ENCODE results near the gene CCER1.
"Not testable (repeated sequence)": the region's sequence is repeated elsewhere in the genome, so short reads cannot be mapped to it uniquely, and the experiment has no call there.

CCER1 gene, protein sequence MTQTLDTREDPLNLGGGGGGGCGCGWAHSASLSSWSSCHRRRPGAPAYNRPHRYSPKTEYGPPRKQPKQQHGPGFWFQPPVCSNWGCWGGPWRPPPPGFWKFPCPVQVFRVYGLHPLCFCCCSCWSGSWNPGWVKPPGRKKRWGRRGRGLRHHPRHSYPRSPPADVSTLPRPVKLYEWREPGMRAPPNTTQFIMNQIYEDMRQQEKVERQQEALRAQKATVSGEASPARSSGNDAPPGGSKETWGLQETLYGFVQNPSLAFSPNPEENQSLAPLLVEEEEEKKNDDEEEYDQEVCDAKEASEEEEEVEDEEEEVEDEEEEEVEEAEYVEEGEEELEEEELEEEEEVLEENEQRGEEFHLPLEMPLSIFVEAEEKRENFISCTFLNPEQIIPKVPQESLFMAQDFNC

DNA sequence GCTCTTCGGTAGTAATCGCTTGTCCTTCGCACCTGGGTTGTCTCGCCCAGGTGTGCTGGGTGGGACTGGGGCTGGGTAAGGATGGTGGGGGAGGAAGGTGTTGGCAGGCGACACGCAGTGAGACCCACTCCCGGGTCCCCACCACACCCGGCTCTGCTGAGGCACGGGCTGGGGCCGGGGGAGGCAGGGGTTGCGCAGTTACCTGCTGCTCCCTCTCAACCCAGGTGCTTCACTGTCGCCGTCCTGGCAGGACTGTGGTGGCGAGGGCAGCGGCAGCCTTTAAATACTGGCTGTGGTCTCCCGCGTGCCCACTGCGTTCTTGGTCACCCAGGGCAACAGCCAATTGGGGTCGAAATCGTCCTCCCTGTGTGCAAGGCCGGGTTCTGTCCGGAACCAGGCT is at the start of gene CCER1:
TSS of gene CCER1 (minus strand) at position 256 of the 400 bp plus-strand sequence. CDS start 434 bp downstream, outside the sequence.
- no peak for DNase-seq (ENCODE audit: low read depth in 2 of 2)

DNA sequence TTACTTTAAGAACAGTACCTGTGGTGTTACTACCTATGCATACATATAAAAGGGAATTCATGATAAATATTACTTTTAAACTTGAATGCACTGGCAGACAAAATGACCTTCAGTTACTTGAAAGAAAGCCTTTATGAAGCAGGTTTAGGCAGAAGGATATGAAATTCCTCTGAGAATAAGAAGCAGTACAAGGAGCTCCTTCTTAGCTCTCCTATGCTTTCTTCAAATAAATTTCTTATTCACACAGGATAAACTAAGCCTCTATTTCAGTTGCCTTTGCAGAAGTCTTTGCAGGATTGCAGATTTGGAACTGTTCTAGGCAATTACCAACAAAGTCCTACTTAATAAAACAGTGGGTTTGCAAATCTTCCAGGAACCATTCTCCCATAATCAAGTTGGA is 48.8 kb upstream of the CCER1 start:
- DNase-seq (ENCODE audit: low read depth in 2 of 2), result no peak

GRCh38 chr12:91001306-91001705 is 46.3 kb upstream of the CCER1 start:
- DNase-seq (ENCODE audit: low read depth in 2 of 2), result no peak

DNA sequence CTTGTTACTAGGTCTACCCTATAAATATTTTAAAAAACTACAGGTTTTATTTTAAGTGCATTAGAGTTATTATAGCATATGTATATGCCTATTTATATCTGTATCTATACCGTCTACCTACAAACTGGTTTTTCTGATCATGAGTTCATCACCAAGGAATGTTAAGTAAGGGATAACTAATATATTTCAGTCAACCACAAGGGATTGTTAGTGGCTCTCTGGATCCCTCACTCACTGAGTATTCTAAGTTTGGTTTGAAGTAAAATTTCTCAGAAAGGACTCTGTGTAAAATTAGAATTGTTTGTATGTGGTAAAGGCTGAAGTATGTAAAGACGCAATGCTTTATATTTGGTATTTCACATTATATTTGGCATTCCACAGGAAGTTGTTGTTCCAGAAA is 45.0 kb upstream of the CCER1 start:
- DNase-seq (ENCODE audit: low read depth in 2 of 2), result no peak

GRCh38 chr12:90999527-90999926 is 44.6 kb upstream of the CCER1 start:
- DNase-seq (ENCODE audit: low read depth in 2 of 2), result no peak

DNA sequence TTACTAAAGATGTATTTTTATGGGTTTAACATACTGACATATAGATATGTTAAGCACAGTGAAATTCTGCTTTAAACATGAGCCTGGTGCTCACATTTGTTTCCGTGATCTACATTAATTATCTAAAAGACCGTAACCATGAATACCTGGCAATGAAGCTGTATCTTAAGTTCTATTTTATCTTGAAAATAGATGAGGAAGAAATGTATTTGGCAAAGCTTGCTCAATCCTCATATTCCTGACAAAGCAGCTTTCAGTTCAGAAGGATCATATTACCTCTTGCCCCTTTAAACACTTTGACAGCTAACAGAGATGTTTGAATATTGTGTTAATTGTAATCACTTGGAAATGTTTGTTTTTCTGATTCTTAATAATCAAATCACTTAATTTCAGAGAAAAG is 40.0 kb upstream of the CCER1 start:
- no peak for DNase-seq (ENCODE audit: low read depth in 2 of 2)

DNA sequence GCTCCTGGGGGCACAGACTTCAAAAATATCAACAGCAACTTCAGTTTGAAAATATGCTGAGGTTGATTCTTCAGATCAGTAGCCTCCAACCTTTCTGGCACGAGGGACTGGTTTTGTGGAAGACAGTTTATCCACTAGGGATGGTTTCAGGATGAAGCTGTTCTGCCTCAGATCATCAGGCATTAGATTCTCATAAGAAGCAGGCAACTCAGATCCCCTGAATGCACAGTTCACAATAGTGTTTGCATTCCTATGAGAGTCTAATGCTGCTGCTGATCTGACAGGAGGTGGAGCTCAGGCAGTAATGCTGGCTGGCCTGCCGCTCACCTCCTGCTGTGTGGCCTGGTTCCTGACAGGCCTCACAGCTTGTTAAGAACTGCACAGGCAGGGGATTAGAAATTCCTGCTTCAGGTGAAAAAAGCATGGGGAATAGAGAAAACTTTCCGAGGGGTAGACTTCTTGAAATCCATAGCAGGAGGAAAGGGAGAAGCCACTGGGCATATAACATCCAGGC is 37.0 kb upstream of the CCER1 start:
- DNase-seq (ENCODE audit: low read depth in 2 of 2), result no peak

GRCh38 chr12:90990611-90991010 is 35.6 kb upstream of the CCER1 start:
- DNase-seq (ENCODE audit: low read depth in 2 of 2), result no peak

DNA sequence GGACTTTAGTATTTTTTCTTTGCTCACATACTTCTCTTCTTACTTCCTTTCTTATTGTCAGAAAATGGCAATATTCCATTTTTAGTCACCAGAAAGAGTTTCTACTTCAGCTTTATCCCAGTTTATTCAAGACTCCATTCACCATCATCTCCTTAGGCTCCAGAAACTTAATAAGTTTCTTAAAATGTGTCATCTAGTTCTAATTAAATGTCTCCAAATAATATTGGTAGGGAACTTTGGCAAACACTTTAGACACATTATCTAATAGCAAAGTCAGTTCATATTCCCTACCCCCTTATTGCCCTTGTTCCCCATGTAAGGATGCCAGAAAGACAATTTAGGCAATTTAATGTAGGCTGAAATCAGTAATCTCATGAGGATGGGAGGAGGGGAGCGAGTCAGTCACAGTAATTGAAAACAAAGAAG is 34.7 kb upstream of the CCER1 start:
- DNase-seq (ENCODE audit: low read depth in 2 of 2), result no peak

DNA sequence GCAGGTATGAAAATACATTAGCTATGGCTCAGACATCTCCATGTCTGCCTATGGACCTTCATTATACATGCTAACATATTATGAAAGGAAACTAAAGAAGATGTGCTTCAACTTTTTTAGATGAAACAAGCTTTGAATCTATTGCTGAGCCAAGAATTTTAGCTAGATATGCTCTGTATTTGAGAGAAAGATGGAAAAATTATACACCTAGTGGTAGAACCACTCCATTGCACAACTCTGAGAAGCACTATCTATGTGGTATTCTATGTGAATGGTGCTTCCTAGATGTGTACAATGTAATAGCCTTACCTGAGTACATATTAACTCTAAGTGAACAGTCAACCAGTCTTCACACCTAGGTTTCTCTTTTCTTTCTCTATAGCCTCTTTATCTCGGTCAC is 32.5 kb upstream of the CCER1 start:
- no peak for DNase-seq (ENCODE audit: low read depth in 2 of 2)

- no peak for DNase-seq (ENCODE audit: low read depth in 2 of 2)
Observed at GRCh38 chr12:90987101-90987500, 32.1 kb upstream of the CCER1 start.

GRCh38 chr12:90985331-90985730 is 30.4 kb upstream of the CCER1 start:
- not testable (repeated sequence) for DNase-seq (ENCODE audit: low read depth in 2 of 2)

DNA sequence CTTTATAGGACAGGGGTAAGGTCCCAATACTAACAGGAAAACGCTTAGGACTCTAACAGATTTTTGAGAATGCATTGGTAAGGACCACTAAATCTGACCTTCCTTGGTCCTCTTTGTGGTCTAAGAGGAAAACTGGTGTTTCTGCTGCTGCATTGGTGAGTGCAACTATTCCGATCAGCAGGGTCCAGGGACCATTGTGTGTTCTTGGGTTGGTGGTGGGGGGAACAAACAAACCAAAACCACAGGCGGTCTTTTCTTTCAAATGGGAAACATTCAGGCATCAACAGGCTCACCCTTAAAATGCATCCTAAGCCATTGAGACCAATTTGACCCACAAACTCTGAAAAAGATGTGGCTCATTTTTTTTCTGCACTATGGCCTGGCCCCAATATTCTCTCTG is 29.1 kb upstream of the CCER1 start:
- DNase-seq (ENCODE audit: low read depth in 2 of 2), result no peak

DNA sequence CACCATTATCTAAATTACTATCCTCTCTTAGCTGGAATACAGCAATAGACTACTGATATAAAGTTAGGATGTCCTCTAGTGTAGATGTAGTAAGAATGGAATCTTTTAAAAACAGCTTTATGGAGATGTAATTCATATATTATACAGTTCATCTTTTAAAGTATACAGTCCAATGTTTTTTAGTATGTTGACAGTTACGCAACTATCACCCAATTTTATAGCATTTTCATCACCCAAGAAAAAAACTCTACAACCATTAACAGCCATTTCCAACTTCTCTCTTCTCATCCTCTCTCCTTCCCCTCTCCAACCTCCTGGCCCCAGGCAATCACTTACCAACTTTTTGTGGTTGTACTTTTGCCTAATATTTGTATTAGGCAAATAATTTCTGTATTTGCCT is 27.2 kb upstream of the CCER1 start:
- DNase-seq (ENCODE audit: low read depth in 2 of 2), result no peak

DNA sequence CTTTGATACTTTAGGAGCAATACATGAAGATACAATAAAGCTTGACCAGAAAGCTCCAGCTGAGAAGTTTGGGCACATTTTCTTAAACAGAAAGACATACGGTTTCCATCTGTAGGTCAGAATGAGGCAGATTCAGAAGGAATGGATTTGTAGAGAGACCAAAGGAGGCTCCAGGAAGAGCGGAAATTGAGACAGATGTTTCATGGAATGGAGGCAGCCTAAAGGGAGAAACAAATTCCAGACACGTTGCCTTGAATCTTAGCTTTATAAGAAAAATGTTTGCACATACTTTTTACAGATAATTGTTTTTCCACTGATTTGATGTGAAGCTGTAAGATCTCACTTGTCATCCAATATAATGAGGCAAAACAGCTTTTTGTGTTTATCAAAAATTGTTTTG is 25.0 kb upstream of the CCER1 start:
- DNase-seq (ENCODE audit: low read depth in 2 of 2), result no peak

GRCh38 chr12:90979019-90979418 is 24.0 kb upstream of the CCER1 start:
- DNase-seq (ENCODE audit: low read depth in 2 of 2), result no peak

DNA sequence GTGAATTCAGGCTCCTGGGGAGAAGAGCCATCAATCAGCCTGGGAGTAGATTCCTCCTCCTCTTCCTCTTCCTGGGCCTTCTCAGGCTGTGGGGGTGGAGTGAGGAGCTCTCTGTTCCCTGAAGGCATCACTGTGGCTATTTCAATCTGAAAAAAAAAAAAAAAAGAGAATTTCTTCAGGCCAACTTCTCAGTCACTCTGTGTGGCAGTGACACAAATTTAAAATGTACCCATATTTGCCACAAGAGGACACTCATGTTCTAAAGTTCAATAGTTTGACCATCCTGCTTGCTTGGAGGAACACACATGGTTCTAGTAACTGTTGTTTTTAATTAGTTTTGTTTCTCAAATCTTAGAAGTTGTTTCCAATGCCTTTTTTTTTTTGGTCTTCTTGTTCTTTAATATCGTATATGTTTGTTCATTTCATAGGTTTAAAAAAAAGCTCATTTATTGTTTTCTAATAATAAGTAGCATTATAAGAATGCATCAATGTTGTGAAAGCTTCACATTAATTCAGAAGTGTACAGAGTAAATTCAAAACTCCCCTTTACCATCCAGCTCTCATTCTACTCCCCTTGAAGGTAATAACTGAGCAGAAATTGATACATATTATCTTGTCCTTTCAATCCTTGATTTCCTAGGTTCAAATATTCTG is 23.3 kb upstream of the CCER1 start:
- no peak for DNase-seq (ENCODE audit: low read depth in 2 of 2)

GRCh38 chr12:90977224-90977623 is 22.2 kb upstream of the CCER1 start:
- no peak for DNase-seq (ENCODE audit: low read depth in 2 of 2)

DNA sequence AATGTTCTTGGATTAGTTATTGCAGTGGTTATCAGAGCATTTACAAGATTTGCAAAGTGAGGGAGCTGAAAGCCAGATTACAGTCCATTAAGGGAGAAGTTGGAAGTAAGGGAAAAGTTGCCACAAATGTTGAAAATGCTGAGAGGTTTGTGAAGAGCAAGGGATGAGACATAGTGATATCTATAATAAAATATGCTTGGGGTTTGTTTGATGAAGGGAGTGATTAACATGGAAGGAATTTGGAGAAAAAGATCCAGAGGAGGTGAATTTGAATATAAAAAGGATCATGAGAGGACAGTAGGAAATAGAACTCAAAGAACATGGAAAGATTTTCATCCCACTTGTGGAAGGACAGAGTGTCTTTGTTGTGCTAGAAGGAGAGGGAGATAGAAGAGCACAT is 19.3 kb upstream of the CCER1 start:
- DNase-seq (ENCODE audit: low read depth in 2 of 2), result no peak

DNA sequence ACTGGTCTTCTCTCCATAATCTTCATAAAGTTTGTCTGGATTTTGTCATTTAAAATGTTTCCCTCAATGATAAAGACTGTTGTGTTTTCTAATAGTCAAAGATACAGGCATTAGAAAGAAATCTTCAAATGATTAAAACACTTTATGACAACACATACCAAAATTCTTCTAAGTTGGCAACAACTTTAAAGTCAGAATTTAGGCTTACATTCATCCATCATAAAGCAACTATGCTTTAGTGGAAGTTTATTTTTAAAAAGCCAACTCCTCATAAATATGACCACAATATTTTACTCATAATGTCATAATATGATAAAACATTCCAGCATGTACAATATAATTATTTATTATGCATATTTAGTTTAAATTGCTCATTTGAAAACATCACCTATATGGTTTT is 17.2 kb upstream of the CCER1 start:
- no peak for DNase-seq (ENCODE audit: low read depth in 2 of 2)

- no peak for DNase-seq (ENCODE audit: low read depth in 2 of 2)
Observed at GRCh38 chr12:90970911-90971310, 15.9 kb upstream of the CCER1 start.

DNA sequence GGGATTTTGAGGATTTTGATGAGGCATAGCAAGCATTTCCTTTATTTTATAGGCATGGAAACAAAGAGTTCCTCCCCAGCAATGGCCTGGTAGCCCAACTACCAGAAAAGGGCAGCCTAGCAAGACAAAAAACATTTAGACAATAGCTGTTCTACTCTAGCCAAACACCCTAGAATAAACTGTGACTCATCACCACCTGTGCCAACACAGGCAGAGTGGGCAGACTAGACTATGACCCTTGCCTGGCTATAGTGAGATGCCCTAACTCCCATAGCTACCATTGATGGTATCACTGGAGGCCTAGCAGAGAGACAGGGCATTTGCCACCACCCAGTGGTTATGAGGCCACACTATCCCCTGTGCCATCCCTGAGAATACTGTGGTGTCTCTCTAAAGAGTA is 15.5 kb upstream of the CCER1 start:
- no peak for DNase-seq (ENCODE audit: low read depth in 2 of 2)

DNA sequence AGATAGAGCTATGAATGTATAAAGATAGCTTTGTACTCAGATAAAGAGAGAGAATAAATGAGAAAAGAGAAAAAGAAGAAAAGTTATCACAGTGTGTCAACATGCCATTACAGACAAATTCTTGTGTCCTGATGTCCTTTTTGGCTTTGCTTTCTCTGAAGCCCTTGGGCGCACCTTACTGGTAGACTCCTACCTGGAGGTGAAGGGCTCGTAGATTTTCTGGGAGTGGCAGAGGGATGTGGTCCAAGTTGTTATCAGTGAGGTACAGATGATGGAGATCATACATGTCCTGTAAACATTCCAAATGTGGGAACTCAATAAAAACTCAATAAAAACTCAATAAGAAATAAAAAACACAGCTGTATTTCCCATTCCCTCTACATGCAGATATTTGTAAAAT is 14.9 kb upstream of the CCER1 start:
- DNase-seq (ENCODE audit: low read depth in 2 of 2), result no peak

All from stimulated activated CD8-positive, alpha-beta memory T cell treated with anti-CD3 and anti-CD28 coated beads, Interleukin-2, amount 100 ng/mL, for 1 hour (primary cell).